DMS 273 treated with DMSO at 0.1 percent for 48 hours (cell line): ENCODE measurements around the gene C19orf33.
A peak's percentile ranks its signal among the peaks of the same experiment; 100 is the strongest.
"Not testable (repeated sequence)": the region's sequence is repeated elsewhere in the genome, so short reads cannot be mapped to it uniquely, and the experiment has no call there.

Source experiments
- DNase-seq: peaks from one replicate; lab custom pipeline; 2025; lab: John Stamatoyannopoulos, UW

The C19orf33 gene

DNA sequence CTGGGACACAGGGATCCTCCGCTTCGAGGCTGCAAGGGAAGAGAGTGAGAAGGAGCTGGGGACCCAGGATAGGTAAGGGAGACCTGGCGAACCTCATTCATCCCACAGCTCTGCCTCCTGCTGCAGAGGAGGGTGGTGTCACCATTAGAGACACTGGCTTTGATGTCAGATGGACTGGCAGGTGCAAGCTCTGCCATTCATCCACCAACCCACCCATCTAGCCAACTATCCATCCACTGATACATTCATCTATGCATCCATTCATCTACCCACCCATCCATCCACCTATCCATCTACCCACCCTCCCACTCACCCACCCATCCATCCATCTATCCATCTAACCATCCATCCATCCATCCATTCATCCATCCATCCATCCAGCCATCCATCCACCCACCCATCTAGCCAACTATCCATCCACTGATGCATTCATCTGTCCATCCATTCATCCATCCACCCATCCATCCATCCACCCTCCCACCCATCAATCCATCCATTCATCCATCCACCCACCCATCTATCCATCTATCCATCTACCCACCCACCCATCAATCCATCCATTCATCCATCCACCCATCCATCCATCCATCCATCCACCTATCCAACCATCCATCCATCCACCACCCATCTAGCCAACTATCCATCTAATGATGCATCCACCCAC lies 5.7 kb downstream of the C19orf33 start:
- no peak for DNase-seq

DNA sequence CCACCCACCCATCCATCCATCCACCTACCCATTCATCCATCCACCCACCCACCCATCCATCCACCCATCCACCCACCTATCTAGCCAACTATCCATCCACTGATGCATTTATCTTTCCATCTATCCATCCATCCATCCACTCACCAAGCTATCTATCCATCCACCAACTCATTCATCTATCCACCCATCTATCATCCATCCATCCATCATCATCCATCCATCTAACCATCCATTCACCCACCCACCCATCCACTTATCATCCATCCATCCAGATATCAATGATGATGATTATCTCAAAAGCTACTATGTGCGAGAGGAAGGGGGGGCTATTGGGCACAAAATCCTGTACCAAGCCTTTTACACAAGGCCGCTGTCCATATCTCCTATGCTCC lies 6.2 kb downstream of the C19orf33 start:
- no peak for DNase-seq

GRCh38 chr19:38310986-38311385 lies 6.9 kb downstream of the C19orf33 start:
- no peak for DNase-seq

DNA sequence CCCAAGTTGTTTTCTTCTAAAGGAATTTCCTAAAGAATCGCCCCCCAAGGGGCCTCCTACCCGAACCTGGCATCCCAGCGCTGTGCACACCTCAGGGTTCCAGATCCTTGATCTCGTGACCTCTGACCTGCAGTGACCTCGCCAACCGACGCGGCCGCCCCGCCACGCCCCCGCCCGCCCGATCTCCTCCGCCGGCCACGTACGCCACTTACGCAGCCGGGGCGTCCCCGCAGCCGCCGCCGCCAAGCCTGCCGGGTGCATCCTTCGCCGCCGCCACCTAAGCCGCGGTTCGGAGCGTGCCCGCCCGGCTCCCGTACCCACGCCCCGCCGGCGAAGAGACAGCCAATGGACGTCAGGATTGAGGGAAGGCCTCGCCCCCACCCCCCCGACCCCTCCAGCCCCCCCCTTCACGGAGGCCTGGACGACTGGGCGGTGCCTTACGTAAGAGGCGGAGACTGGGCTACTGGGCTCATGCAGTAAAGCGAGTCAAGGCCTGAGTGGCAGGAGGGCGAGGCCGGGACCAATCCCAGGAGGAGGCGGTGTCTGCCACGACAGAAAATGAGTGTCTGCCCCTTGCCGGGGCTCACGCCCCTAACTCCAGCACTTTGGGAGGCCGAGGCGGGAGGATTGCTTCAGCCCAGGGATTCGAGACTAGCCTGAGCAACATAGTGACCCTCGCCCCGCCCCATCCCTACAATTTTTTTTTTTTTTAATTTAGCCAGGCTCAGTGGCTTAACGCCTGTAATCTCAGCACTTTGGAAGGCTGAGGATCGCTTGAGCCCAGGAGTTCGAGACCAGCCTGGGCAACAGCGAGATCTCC lies 11.8 kb downstream of the C19orf33 start, which contains the start of gene YIF1B:
TSS of gene YIF1B (minus strand) at position 291 of the 820 bp plus-strand sequence. CDS start at position 261, 30 bp downstream.
- DNase-seq: peak; percentile 96

DNA sequence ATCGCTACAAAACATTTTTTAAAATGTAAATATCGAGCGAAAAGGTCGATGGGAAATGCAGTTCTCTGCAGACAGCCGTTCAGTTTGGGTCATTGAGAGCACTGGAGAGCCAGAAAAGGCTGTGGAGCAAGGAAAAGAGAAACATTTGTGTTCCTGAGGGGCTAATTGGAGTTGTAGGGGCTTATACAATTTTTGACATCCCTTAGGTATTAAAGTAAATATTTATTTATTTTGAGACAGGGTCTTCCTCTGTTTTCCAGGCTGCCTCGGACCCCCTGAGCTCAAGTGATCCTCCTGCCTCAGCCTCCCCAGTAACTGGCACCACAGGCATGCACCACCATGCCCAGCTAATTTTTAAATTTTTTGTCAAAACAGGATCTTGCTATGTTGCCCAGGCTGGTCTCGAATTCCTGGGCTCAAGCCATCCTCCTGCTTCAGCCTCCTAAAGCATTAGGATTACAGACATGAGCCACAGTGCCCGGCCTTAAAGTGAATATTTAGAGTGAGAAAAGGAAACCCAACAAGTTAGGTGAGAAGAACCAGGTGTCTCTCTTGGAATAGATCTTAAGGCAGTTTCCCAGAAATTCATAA lies 12.5 kb downstream of the C19orf33 start:
- no peak for DNase-seq

DNA sequence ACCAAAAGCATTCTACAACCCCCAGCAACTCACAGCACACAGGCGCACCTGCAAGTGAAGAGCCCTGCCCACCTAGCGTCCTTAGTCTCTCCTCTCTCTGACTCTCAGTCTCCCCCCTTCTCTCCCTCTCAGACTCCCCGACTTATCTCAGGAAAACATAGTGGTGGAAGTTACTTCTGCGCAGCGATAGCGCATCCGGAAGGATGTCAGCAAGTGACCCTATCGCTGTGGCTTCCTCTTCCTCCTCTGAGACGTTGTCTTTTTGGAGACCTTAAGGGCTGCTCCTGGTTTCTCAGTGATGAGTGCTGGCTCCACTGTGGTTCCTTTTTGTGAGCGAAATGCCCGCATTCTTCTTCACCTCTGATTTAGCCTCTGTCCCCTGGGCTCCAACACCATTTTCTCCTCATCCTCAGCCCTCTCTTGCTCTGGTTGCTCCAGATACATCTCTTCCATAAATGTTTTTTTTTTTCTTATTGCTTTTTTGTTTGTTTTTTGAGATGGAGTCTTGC lies 13.1 kb downstream of the C19orf33 start:
- DNase-seq: no peak

- DNase-seq: no peak
These were observed 14.6 kb downstream of the C19orf33 start for GRCh38 chr19:38318660-38319059.

DNA sequence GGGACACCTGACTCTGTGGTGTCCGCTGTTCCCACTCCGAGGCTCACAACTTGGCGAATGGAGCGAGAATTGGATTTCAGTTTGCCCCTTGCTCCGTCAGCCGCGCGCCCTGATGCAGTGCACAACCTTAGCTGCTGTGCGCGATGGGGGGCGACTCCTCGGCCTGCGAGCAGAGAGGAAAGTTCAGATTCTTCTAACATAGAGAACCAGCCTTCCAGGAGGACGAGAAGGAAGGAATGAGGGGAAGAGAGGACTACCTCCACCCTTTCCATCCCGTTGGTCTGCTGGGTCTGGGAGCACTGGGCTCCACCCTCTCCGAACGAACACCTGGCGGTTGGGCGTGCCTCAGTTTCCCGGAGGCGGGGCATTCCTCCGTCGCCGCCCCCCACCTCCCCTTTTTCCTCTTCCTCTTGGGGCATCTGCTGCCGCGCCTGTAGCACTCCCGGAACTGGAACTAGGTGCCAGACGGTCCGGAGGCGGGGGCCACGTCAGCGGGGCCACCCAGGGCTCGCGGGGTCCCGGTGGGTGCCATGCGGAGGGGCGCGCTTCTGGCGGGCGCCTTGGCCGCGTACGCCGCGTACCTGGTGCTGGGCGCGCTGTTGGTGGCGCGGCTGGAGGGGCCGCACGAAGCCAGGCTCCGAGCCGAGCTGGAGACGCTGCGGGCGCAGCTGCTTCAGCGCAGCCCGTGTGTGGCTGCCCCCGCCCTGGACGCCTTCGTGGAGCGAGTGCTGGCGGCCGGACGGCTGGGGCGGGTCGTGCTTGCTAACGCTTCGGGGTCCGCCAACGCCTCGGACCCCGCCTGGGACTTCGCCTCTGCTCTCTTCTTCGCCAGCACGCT lies 15.6 kb downstream of the C19orf33 start, which contains the start of gene KCNK6:
TSS of gene KCNK6 (plus strand) at position 425 of the 838 bp plus-strand sequence. CDS start at position 531, 106 bp downstream.
- no peak for DNase-seq

DNA sequence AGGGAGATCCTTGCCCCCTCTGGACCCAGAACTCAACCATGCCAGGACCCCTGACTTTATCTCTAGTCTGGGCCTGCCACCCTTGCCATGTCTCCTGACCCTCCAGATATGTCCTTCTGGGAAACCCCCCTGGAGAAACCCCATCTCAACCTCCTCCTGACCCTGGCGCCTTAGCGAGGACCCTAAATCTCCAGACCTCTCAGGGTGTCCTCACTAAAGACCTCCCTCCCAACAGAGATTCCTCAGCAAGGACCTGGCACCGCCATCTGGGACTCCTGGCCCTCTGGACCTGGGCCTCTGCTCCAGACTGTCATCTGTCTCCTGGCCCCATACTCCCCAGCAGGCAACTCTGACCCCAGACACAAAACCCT lies 16.9 kb downstream of the C19orf33 start:
- DNase-seq: no peak

GRCh38 chr19:38321646-38322196 lies 17.7 kb downstream of the C19orf33 start:
- DNase-seq: no peak

DNA sequence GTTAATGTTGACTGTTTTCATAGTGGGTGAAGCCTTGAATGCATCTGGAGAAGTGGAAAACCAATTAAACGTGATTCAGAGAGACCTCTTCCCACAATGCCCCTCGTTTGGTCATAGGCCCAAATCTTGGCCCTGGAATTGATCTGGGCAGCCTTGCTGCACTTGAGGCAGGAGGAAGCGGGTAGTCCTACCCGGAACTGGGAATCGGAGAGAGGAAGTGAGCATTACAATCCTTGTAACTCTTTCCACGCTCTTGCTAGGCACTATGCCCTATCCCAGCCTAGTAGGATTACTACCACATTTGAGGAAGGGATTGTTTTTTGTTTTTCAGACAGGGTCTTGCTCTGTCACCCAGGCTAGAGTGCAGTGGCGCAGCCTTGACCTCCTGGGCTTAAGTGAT lies 19.2 kb downstream of the C19orf33 start:
- DNase-seq: no peak

DNA sequence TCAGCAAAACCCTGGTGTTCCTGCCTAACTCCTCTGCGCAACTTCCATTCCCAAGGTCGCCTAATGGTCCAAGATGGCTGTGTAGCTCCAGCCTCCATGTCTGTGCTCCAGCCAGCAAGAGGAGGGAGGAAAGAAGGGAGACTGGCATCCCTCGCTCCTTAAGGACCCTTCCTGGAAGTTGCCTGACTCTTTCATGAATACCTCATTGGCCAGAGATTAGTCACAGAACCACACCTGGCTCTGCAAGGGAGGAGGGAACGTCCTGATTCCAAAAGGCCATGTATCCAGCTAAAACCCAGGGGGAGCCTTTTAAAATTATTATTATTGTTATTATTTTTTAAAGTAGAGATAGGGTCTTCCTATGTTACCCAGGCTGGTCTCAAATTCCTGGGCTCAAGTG lies 20.4 kb downstream of the C19orf33 start:
- DNase-seq: no peak

DNA sequence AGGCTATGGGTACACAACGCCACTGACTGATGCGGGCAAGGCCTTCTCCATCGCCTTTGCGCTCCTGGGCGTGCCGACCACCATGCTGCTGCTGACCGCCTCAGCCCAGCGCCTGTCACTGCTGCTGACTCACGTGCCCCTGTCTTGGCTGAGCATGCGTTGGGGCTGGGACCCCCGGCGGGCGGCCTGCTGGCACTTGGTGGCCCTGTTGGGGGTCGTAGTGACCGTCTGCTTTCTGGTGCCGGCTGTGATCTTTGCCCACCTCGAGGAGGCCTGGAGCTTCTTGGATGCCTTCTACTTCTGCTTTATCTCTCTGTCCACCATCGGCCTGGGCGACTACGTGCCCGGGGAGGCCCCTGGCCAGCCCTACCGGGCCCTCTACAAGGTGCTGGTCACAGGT lies 22.5 kb downstream of the C19orf33 start:
- DNase-seq: no peak

DNA sequence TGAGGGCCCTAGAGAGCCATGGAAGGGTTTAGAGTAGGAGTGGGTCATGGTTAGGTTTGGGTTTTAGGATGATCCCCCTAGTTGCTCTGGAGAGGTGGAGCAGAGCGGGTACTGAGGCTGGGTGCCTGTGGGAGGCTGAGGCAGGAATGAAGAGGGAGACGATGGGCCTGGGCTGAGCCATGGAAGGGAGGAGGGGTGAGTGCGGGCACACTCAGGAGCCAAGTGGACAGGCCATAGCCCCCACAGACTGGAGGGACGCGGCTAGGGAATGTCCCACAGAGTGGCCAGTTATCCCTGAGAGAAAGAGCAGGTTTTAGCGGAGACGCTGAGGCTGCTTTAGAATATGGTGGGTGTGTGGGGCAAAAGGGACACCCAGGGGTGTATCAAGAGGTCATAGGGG lies 25.6 kb downstream of the C19orf33 start:
- DNase-seq: no peak

DNA sequence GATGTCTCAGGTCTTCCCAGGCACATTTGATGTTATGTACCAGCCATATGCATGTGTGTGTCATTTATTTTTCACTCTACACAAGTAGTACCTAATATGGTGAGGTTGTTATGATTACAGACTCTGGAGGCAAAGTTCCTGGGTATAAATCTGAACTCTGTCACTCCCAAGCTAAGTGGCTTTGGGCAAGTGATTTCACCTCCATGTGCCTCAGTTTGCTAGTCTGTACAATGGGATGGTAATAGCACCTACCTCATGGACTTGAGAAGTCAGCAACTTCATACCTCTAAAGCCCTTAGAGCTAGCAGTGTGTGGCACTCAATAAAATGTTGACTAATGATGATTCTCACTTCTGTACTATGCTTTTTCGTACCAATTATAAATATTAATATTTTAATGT lies 27.7 kb downstream of the C19orf33 start:
- no peak for DNase-seq

- no peak for DNase-seq
These were observed 29.2 kb downstream of the C19orf33 start for GRCh38 chr19:38333245-38333644.

DNA sequence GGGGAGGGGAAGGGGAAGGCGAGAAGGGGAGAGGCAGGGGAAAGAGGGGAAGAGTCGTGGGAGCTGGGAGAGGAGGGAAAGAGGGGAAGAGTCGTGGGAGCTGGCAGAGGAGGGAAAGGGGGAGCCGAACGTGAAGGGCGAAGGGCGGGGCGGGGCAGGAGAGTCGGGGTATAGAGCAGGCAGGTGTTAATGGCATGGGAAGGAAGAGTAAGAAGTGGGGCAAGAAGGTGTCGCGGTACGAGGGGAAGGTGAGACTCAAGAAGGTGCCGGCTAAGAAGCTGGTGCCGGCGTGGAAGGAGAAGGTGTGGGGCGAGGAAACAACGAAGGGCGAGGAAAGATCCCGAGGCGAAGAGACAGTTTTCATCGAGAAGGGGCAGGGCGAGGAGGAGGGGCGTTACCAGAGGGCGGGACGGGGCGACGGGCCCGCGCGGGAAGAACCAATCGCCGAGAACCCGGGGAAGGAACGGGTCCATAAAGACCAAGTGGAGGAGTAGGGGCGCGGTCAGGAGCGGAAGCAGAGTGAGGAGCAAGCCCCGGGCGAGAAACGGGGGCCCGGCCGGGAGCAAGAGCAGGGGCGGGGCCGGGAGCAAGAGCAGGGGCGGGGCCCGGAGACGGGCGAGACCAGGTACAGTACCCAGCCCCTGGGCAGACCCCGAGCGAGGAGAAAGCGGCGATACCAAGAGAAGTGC lies 32.0 kb downstream of the C19orf33 start:
- DNase-seq: peak; percentile 85

- peak; percentile 87 for DNase-seq
These were observed 32.7 kb downstream of the C19orf33 start for GRCh38 chr19:38336638-38337359.

DNA sequence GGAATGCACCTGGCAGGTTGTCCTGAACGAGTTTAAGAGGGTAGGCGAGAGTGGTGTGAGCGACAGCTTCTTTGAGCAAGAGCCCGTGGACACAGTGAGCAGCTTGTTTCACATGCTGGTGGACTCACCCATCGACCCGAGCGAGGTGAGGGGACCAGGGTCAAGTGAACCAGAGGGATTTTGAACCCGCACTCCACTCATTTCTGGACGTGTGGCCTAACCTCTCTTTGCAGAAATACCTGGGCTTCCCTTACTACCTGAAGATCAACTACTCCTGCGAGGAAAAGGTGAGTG lies 33.3 kb downstream of the C19orf33 start:
- no peak for DNase-seq

DNA sequence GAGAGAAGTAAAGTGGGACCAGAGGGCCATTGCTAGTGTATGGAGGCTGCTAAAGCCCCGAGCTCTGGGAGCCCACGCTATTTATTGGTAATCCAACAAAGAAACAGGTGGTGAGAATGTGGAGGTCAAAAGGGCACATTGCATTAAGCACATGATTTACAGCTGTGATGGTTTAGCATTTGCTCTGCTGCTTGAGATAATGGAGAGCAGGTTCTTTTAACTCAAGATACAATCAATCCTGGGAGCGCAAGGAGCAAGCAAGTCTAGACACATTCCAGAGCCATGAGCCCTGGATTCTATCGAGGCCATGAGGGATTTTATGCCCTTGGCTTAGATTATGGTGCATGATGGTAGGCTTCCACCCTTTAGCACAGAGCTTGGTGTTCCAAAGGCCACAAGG lies 35.0 kb downstream of the C19orf33 start:
- DNase-seq: not testable (repeated sequence)
